Measurements from ENCODE around the gene DDIT4L. TPM values are rescaled to one million over a fixed set of nuclear protein-coding genes. Genes with fewer than 3 reads are reported as not detected.

The DDIT4L gene
- total RNA-seq, 2 experiments from 2014 or later, result 0.24 to 0.34 TPM

DNA sequence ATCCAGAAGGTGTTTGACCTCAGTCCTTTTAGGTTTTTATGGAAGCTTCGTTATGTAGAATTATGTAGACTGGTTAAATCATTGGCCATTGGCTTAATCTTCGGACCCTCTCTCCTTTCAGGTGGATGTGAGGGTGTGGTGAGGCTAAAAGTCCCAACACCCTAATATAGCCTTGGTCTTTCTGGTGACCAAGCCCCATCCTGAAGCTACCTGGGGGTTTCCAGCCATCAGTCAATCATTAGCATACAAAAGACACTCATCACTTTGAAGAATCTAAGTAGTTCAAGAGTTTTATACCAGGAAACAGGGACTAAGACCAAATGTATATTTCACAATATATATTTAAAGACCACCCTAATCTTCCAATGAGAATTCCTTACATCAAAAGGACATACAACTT, 5.5 kb downstream of the DDIT4L start:
- intact Hi-C loops (cut with micrococcal nuclease), result no loop called here
- CTCF ChIA-PET, result no interaction called here
- no peaks in the 10 kb centered on the region for H3K36me3 Mint-ChIP-seq
- peaks cover 31% of the 10 kb centered on the region for H3K27me3 Mint-ChIP-seq
- POLR2A ChIA-PET, result no interaction called here
- DNase-seq, result no peak
- no peak overlapping the region for H3K4me3 Mint-ChIP-seq
- H3K9me3 Mint-ChIP-seq, result no peaks in the 10 kb centered on the region
- H3K27ac Mint-ChIP-seq, result no peak overlapping the region
- H3K4me1 Mint-ChIP-seq (ENCODE audit: low read depth), result peaks cover 7% of the 10 kb centered on the region

GRCh38 chr4:100177855-100178254, 12.4 kb downstream of the DDIT4L start:
- POLR2A ChIA-PET, result no interaction called here

GRCh38 chr4:100177126-100177525, 13.1 kb downstream of the DDIT4L start:
- Mint-ChIP-seq H3K4me3 (no peak overlapping the region), H3K27me3 (no peaks in the 10 kb centered on the region), H3K36me3 (no peaks in the 10 kb centered on the region), H3K27ac (no peak overlapping the region), H3K9me3 (no peaks in the 10 kb centered on the region), H3K4me1 (ENCODE audit: low read depth) (no peaks in the 10 kb centered on the region)
- ChIA-PET CTCF (no interaction called here), POLR2A (no interaction called here)
- DNase-seq, result no peak
- intact Hi-C loops (cut with micrococcal nuclease), result no loop called here

More at GRCh38 chr4:100177855-100178254, 12.4 kb downstream of the DDIT4L start:
- Mint-ChIP-seq H3K27me3 (peaks cover 1% of the 10 kb centered on the region), H3K27ac (no peak overlapping the region), H3K9me3 (no peaks in the 10 kb centered on the region), H3K36me3 (no peaks in the 10 kb centered on the region), H3K4me3 (no peak overlapping the region), H3K4me1 (ENCODE audit: low read depth) (no peaks in the 10 kb centered on the region)
- CTCF ChIA-PET, result interaction anchor here (0.5 kb wide), 1 partner anchor 1841 kb away, joined by 4 read pairs; no protein-coding TSS in a partner anchor
- intact Hi-C loops (cut with micrococcal nuclease), result no loop called here
- no peak for DNase-seq

- Mint-ChIP-seq H3K9me3 (no peaks in the 10 kb centered on the region), H3K4me1 (ENCODE audit: low read depth) (no peaks in the 10 kb centered on the region), H3K4me3 (no peak overlapping the region), H3K27me3 (no peaks in the 10 kb centered on the region), H3K36me3 (no peaks in the 10 kb centered on the region), H3K27ac (no peak overlapping the region)
- intact Hi-C loops (cut with micrococcal nuclease), result no loop called here
- no peak for DNase-seq
- POLR2A ChIA-PET, result interaction anchor here (0.9 kb wide), 1 partner anchor 93 kb away, joined by 3 read pairs; no protein-coding TSS in a partner anchor
- CTCF ChIA-PET, result no interaction called here
These were observed 14.4 kb downstream of the DDIT4L start for GRCh38 chr4:100175858-100176257.

DNA sequence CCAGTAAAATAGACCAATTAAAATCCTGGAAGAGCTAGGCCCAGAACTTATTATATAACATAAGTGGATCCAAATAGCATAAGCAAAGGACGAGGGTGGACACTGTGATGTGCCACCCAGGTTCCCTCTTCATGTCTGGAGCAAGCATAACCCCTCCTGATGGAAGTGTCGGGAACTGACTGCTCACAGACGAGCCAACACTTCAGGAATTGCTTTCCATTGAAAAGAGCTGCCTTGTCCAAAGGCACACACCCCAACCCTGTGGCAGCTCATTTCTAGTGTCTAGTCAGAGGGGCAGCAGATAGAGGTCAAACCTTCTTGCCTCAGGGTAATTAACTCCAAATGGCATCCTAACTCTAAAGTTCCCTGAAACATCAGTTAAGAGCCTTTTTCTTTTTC, 15.3 kb downstream of the DDIT4L start:
- POLR2A ChIA-PET, result interaction anchor here (0.9 kb wide), 1 partner anchor 92 kb away, joined by 3 read pairs; no protein-coding TSS in a partner anchor
- intact Hi-C loops (cut with micrococcal nuclease), result no loop called here
- Mint-ChIP-seq H3K27ac (no peak overlapping the region), H3K27me3 (no peaks in the 10 kb centered on the region), H3K9me3 (no peaks in the 10 kb centered on the region), H3K36me3 (no peaks in the 10 kb centered on the region), H3K4me1 (ENCODE audit: low read depth) (no peaks in the 10 kb centered on the region), H3K4me3 (no peak overlapping the region)
- DNase-seq, result no peak
- CTCF ChIA-PET, result no interaction called here

GRCh38 chr4:100170986-100171385, 19.3 kb downstream of the DDIT4L start:
- intact Hi-C loops (cut with micrococcal nuclease), result no loop called here
- DNase-seq, result no peak
- Mint-ChIP-seq H3K27ac (no peak overlapping the region), H3K9me3 (no peaks in the 10 kb centered on the region), H3K4me3 (no peak overlapping the region), H3K27me3 (no peaks in the 10 kb centered on the region), H3K4me1 (ENCODE audit: low read depth) (no peaks in the 10 kb centered on the region), H3K36me3 (no peaks in the 10 kb centered on the region)
- CTCF ChIA-PET, result no interaction called here
- POLR2A ChIA-PET, result no interaction called here

- no peak overlapping the region for H3K4me3 Mint-ChIP-seq
- no peak overlapping the region for H3K27ac Mint-ChIP-seq
- H3K4me1 Mint-ChIP-seq (ENCODE audit: low read depth), result no peaks in the 10 kb centered on the region
- no peak for DNase-seq
- H3K27me3 Mint-ChIP-seq, result no peaks in the 10 kb centered on the region
- no peaks in the 10 kb centered on the region for H3K36me3 Mint-ChIP-seq
- POLR2A ChIA-PET, result no interaction called here
- CTCF ChIA-PET, result no interaction called here
- intact Hi-C loops (cut with micrococcal nuclease), result no loop called here
- no peaks in the 10 kb centered on the region for H3K9me3 Mint-ChIP-seq
These were observed 20.5 kb downstream of the DDIT4L start for GRCh38 chr4:100169491-100170485.

- H3K4me1 Mint-ChIP-seq (ENCODE audit: low read depth), result no peaks in the 10 kb centered on the region
- CTCF ChIA-PET, result interaction anchor here (1.7 kb wide), 1 partner anchor 75 kb away, joined by 3 read pairs; no protein-coding TSS in a partner anchor
- intact Hi-C loops (cut with micrococcal nuclease), result no loop called here
- no peaks in the 10 kb centered on the region for H3K27me3 Mint-ChIP-seq
- no peaks in the 10 kb centered on the region for H3K36me3 Mint-ChIP-seq
- no peak overlapping the region for H3K4me3 Mint-ChIP-seq
- H3K27ac Mint-ChIP-seq, result no peak overlapping the region
- POLR2A ChIA-PET, result no interaction called here
- no peaks in the 10 kb centered on the region for H3K9me3 Mint-ChIP-seq
- no peak for DNase-seq
These were observed 21.7 kb downstream of the DDIT4L start for GRCh38 chr4:100168521-100168920.

DNA sequence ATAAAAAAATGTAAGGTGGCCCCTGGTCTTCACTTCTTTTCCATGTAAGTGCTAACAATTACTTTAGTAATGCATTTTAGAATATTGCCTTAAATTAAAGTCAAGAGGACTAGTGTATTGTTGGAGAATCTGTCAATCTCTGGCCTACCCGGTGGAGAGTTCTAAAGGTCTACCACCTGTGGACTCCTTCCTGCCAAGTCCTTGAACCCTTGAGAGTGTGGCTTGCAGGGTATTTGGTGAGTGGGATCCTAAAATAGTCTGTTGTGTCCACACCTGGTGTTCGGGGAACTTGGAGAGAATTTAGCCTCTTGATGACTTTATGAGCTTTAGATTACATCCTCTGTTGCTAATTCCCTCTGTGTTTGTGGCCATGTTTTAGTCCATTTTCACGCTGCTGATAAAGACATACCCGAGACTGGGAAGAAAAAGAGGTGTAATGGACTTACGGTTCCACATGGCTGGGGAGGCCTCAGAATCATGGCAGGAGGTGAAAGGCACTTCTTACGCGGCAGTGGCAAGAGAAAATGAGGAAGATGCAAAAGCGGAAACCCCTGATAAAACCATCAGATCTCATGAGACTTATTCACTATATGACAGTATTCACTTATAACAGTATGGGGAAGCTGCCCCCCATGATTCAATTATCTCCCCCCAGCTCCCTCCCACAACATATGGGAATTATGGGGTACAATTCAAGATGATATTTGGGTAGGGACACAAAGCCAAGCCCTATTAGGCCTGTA, 23.8 kb downstream of the DDIT4L start:
- H3K4me1 Mint-ChIP-seq (ENCODE audit: low read depth), result no peaks in the 10 kb centered on the region
- ChIA-PET POLR2A (no interaction called here), CTCF (interaction anchor here (0.5 kb wide), 1 partner anchor 290 kb away, joined by 3 read pairs; no protein-coding TSS in a partner anchor)
- H3K27ac Mint-ChIP-seq, result no peak overlapping the region
- peaks cover 12% of the 10 kb centered on the region for H3K9me3 Mint-ChIP-seq
- no peak for DNase-seq
- intact Hi-C loops (cut with micrococcal nuclease), result no loop called here
- H3K36me3 Mint-ChIP-seq, result no peaks in the 10 kb centered on the region
- no peaks in the 10 kb centered on the region for H3K27me3 Mint-ChIP-seq
- H3K4me3 Mint-ChIP-seq, result no peak overlapping the region

DNA sequence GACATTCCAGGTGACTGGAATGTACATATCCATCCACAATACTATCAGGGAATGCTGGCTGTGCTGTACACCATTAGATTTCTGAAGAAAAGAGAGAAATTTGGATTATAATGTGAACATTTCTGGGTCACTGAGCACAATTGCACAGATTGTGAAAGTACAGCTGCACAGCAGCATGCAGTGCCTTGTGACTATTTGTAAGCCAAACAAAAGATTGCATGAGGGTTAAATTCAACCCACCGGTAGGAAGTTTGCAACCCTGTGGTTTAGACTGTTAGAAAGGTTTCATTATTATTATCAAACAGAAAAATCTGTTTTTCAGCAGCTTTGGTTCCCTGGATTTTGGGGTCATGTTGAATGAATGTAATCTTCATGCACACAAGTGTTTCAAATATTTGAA, 24.5 kb downstream of the DDIT4L start:
- POLR2A ChIA-PET, result no interaction called here
- Mint-ChIP-seq H3K36me3 (no peaks in the 10 kb centered on the region), H3K27me3 (no peaks in the 10 kb centered on the region), H3K4me1 (ENCODE audit: low read depth) (no peaks in the 10 kb centered on the region), H3K4me3 (no peak overlapping the region), H3K9me3 (peaks cover 14% of the 10 kb centered on the region), H3K27ac (no peak overlapping the region)
- intact Hi-C loops (cut with micrococcal nuclease), result no loop called here
- no peak for DNase-seq
- CTCF ChIA-PET, result no interaction called here

GRCh38 chr4:100164808-100165760, 25.2 kb downstream of the DDIT4L start:
- no peak overlapping the region for H3K4me3 Mint-ChIP-seq
- ChIA-PET POLR2A (no interaction called here), CTCF (no interaction called here)
- H3K4me1 Mint-ChIP-seq (ENCODE audit: low read depth), result no peaks in the 10 kb centered on the region
- no peaks in the 10 kb centered on the region for H3K36me3 Mint-ChIP-seq
- intact Hi-C loops (cut with micrococcal nuclease), result no loop called here
- H3K27ac Mint-ChIP-seq, result no peak overlapping the region
- DNase-seq, result no peak
- peaks cover 14% of the 10 kb centered on the region for H3K9me3 Mint-ChIP-seq
- H3K27me3 Mint-ChIP-seq, result peaks cover 2% of the 10 kb centered on the region

Measured in activated CD4-positive, alpha-beta memory T cell treated with anti-CD3 and anti-CD28 coated beads for 36 hours (primary cell).